C4-2B (cell line): ENCODE data around the gene FLT4.

Experiments used
- H3K27ac ChIP-seq: fragments of 450-650 bp; 2 replicates; pipeline ENCODE4 v1.5.1; 2017
- CTCF ChIP-seq: fragments of 450-650 bp; conservative IDR thresholded peaks from 2 replicates; pipeline ENCODE4 v1.5.1; 2017; ENCODE audit warnings: mild to moderate bottlenecking
- ZFX ChIP-seq: fragments of 450-650 bp; IDR thresholded peaks from 2 replicates; pipeline ENCODE4 v1.6.1; 2017

Gene FLT4

GRCh38 chr5:180644129-180644824 is 5.1 kb downstream of the FLT4 start:
- TF ChIP-seq ZFX (no peak), CTCF (no peak)

GRCh38 chr5:180643191-180643851 is 6.1 kb downstream of the FLT4 start:
- no peak for TF ChIP-seq CTCF
- TF ChIP-seq ZFX, result no peak
- H3K27ac ChIP-seq, result no peak overlapping the region

More at GRCh38 chr5:180644129-180644824, 5.1 kb downstream of the FLT4 start:
- no peak overlapping the region for H3K27ac ChIP-seq

- no peak overlapping the region for H3K27ac ChIP-seq
- TF ChIP-seq CTCF (no peak), ZFX (no peak)
Observed at GRCh38 chr5:180642779-180643178, 6.6 kb downstream of the FLT4 start.

- TF ChIP-seq ZFX, result no peak
- TF ChIP-seq CTCF, result no peak
- H3K27ac ChIP-seq, result no peak overlapping the region
Observed at GRCh38 chr5:180642181-180642775, 7.1 kb downstream of the FLT4 start.

GRCh38 chr5:180641566-180641900 is 7.9 kb downstream of the FLT4 start:
- TF ChIP-seq CTCF, result no peak
- TF ChIP-seq ZFX, result no peak
- no peak overlapping the region for H3K27ac ChIP-seq

- H3K27ac ChIP-seq, result no peak overlapping the region
- TF ChIP-seq ZFX, result no peak
- no peak for TF ChIP-seq CTCF
Observed at GRCh38 chr5:180640861-180641565, 8.4 kb downstream of the FLT4 start.

GRCh38 chr5:180640611-180640860 is 8.9 kb downstream of the FLT4 start:
- no peak overlapping the region for H3K27ac ChIP-seq
- TF ChIP-seq CTCF (no peak), ZFX (no peak)
